Right lung (tissue), 5 donors: ENCODE measurements around the gene OR8D1. TPM values are rescaled to one million over a fixed set of nuclear protein-coding genes. Genes with fewer than 3 reads are reported as not detected.
"Not testable (repeated sequence)": the region's sequence is repeated elsewhere in the genome, so short reads cannot be mapped to it uniquely, and the experiment has no call there.

Source experiments
- DNase-seq, 2 donors: peaks; one replicate each; pipeline ENCODE4 v3.0.0-alpha.2; 2013
- polyA plus RNA-seq, 5 donors: library from polyadenylated mRNA; unstranded; fragments of 120-200 nt; gene quantifications; one replicate each; pipeline versions ENCODE4 v1.2.1 to v1.2.3, GENCODE V29; 2013; ENCODE audit warnings: inconsistent platforms in 1 of 5, low replicate concordance in 1 of 5; ENCODE audit not compliant: insufficient read length in 5 of 5, insufficient read depth in 1 of 5

OR8D1 gene
- polyA plus RNA-seq, 5 donors, result not detected

DNA sequence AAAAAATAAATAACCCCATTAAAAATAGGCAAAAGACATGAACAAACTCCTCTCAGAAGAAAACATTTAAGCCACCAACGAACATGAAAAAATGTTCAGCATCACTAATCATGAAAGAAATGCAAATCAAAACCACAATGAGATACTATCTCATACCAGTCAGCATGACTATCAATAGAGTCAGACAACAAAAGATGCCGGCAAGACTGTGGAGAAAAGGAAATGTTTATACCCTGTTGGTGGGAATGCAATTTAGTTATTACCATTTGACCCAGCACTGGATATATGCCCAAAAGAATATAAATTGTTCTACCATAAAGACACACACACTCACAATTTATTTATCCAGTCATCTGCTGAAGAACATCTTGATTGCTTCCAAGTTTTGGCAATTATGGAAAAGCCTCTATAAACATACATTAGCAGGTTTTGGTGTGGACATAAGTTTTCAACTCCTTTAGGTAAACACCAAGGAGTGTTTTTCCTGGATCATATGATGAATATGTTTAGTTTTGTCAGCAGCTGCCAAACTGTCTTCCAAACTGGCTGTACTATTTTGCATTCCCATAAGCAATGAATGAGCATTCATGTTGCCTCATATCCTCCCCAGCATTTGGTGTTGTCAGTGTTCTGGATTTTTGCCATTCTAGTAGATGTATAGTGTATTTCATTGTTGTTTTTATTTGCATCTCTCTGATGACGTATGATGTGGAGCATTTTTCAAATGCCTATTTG lies 28.0 kb downstream of the OR8D1 start:
- peak in 1 of 2 donors; percentile 1 for DNase-seq

DNA sequence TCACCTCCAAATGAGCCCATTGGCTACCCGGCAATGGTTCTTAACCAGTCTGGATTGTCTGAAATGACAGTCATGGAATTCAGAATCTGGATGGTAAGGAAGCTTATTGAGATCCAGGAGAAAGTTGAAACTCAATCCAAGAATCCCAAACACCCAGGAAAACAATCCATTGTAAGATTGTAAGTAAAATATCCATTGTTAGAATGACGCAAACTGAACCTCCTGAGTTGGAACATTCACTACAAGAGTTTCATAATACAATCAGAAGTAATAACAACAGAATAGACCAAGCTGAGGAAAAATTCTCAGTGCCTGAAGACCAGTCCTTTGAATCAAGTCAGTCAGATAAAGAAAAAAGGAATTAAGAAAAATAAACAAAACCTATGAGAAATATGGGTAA lies 35.5 kb downstream of the OR8D1 start:
- no peak for DNase-seq

DNA sequence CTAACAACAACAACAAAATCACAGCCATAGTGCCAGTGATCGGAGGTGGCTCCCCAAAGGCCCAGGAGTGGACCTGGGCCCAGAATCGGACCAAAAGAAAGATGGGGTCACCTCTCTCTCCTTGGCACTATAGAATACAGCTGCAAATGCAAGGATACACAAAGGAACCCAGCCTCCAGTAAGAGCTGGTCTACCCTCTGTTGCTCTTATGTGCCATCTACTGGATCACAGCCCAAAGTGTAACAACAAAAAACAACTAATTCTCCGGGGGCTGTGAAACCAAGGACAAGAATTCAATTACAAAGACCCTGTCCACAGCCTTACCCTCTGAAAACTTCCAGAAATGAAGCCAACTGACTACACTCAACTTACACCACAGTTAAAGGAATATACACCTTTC lies 35.9 kb downstream of the OR8D1 start:
- no peak for DNase-seq

DNA sequence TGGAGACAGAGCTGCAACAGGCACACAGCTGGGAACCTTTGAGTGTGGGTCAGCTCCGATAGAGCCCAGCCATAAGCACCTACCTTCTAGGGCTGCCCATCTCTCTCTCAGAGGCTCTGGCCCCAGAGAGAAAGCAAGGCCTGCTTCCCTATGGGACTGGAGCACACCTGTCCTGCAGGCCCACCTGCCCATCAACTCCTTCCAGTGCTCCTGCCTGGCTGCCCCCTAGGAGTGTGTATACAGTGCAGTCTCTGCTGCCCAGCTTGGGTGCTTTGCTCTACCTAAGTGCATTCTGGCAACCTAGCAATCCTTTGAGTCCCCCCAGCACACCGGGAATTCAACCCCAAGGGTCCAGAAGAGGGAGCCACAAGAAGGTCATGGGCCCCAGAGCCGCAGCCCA lies 36.5 kb downstream of the OR8D1 start:
- no peak for DNase-seq

DNA sequence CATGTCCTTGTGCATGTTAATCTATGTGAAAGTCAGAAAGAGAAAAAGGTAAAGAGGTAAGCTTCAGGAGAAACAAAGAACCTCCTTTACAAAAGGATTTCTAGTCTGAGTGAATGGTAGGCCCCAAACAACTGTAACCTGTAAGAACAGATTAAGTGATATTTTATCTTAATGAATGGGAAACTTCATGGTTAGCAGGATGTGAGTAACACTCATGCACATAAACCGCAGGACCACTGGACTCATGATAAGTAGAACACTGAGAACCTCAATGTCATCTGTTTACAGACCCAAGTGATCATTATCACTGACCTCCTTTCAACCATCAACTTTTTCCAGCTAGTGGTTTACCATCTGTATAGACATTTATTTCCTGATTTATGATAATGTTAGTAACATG lies 37.7 kb downstream of the OR8D1 start:
- no peak for DNase-seq

DNA sequence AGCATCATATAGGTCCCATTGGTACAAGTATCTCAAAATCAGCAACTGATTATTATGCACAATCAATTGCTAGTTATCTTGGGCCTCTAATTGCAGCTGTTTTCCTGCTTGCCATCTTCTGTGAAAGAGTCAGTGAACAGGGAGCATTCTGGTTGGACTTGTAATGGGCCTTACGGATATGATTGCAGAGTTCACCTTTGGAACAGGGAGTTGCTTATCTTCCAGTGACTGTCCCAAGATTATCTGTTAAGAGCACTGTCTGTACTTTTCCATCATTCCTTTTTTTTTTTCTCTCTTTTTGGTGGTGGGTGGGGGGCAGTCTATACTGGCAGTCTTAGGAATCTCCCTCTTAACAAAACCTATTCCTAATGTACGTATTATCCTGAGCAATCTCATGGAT lies 39.7 kb downstream of the OR8D1 start:
- DNase-seq, result no peak

DNA sequence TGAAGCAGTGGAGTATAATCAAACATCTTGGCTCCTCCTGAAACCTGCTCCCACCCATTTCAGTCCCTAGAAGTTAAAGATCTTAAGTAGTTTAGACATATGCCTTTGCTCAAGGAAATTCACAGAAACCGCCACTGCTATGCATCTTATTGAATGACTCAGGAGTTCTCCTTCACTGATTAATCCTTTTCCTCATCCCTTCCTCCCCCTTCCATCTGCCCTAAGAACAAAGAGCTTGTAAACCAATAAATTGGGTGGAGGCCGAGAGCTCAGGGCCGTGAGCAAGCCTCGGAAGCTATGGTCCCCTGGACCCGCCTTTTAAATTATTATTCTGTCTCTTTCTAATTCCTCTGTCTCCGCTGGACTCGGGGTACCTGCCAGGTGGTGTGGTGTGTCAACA lies 42.9 kb downstream of the OR8D1 start:
- not testable (repeated sequence) for DNase-seq

DNA sequence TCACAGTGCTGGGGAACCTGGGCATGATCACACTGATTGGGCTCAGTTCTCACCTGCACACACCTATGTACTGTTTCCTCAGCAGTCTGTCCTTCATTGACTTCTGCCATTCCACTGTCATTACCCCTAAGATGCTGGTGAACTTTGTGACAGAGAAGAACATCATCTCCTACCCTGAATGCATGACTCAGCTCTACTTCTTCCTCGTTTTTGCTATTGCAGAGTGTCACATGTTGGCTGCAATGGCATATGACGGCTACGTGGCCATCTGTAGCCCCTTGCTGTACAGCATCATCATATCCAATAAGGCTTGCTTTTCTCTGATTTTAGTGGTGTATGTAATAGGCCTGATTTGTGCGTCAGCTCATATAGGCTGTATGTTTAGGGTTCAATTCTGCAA lies 48.7 kb downstream of the OR8D1 start:
- DNase-seq, result not testable (repeated sequence)

DNA sequence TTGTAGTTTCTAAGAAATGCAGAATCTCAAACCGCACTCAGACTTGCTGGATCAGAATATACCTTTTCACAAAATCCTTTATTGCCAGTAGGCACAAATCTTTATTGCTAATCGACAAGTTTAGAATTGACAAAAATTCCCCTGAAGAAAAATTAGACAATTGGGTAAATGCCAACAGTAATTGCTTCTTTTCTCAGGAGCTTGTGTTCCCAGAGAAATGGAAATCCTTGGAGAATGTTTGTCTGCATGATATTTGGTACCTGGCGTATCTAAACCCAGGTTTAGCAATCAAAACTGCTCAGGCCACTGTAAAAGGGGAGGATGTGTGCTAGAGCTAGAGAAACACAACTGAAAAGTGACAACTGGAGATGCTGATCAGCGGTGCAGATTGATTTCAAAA lies 57.7 kb downstream of the OR8D1 start, which contains the start of gene OR8G5:
OR8G5 (plus strand) TSS at position 301 of the 400 bp plus-strand sequence. CDS start 8,556 bp downstream, outside the sequence.
- DNase-seq, result no peak

Other genes starting within 250 kb of the OR8D1 start
- 10 to 100 TPM; 17.7 to 19.2 (median 18.2) TPM for gene VWA5A, start 198.5 kb downstream of the OR8D1 start, polyA plus RNA-seq
- gene OR10D3, start 130.6 kb downstream of the OR8D1 start, polyA plus RNA-seq, result not detected
- gene OR8G1, start 72.9 kb downstream of the OR8D1 start, polyA plus RNA-seq, result not detected
- gene OR8G5, start 57.6 kb downstream of the OR8D1 start, polyA plus RNA-seq, result not detected
- gene OR8D2, start 6.2 kb upstream of the OR8D1 start, polyA plus RNA-seq, result not detected
- gene OR8B2, start 70.5 kb upstream of the OR8D1 start, polyA plus RNA-seq, result not detected
- gene OR8B3, start 85.1 kb upstream of the OR8D1 start, polyA plus RNA-seq, result not detected
- gene OR8B4, start 110.9 kb upstream of the OR8D1 start, polyA plus RNA-seq, result not detected
- gene OR8B8, start 131.7 kb upstream of the OR8D1 start, polyA plus RNA-seq, result not detected
- not detected for gene OR8B12, start 229.7 kb upstream of the OR8D1 start, polyA plus RNA-seq